GM12864 (cell line): Measurements from ENCODE around the gene SHLD1.

Experiments
- DNase-seq: peaks from one replicate; pipeline ENCODE4 v3.0.0-alpha.2; 2011; ENCODE audit warnings: low read depth
- H3K4me3 ChIP-seq: 2 replicates; pipeline ENCODE4 v1.5.1; 2011; ENCODE audit warnings: mild to moderate bottlenecking, low read depth, low read length, control low read depth
- CTCF ChIP-seq: IDR thresholded peaks from 2 replicates; pipeline ENCODE4 v1.5.1; 2011; ENCODE audit warnings: low read depth, mild to moderate bottlenecking, moderate library complexity, low read length, control low read depth, inconsistent platforms; ENCODE audit errors: missing control alignments

SHLD1 gene

DNA sequence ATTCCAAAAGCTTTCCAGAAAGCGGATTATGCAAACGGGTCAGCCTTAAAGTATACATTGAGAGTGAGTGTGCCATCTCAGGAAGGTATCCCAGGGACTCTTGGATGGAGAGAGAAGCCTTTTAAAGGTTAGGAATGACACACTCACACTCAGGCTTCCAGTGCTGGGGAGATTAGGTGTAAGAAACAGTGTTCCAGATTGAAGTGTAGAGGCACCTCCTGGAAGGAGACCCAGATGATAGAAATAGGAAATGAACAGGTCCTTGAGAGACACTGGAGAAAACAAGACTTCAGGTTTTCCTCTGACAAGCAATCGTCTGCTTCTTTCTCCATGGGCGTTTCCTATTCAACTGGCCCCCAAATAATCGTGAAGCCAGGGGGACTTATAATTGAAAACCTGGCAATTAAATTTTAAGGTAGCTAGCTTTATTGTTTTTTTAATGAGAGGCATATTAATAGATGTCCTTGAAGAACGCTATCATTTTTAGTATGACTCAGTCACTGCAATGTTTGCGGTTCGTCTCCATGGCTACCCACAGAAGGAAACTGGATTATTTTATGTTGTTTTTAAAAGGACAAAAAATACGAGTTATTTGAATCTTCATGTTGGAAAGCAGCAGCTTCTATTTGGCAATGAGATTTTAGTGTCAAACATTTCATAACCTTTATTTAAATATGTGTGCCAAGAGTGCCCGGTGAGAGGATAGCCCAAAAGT lies 114.8 kb downstream of the SHLD1 start:
- no peak for TF ChIP-seq CTCF
- DNase-seq = no peak

DNA sequence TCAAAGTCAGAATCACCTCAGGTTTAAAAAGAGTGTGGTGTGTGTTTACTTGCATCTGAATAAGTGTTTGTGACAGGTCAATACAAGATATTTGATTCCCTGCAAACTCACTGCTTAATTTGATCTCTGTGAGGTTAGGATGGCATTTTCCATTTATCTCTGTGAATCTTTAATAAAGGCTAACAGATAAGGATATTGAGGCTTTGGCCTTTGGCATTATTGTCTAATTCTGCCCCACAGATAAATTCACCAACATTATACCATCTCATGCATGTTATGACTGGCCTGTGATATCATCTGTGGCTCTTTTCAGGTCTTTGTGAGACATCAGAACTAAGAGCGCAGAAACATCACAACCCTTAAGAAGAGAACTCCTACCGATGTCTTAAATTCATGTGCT lies 115.4 kb downstream of the SHLD1 start:
- TF ChIP-seq CTCF = no peak
- no peak for DNase-seq
- H3K4me3 ChIP-seq = no peak overlapping the region

More for the DNA sequence above, 114.8 kb downstream of the SHLD1 start:
- no peak overlapping the region for H3K4me3 ChIP-seq

- DNase-seq = no peak
- H3K4me3 ChIP-seq = no peak overlapping the region
- no peak for TF ChIP-seq CTCF
Observed at GRCh38 chr20:5870568-5870981, 120.4 kb downstream of the SHLD1 start.

- no peak for TF ChIP-seq CTCF
- H3K4me3 ChIP-seq = no peak overlapping the region
- DNase-seq = no peak
Observed at GRCh38 chr20:5871459-5872410, 121.5 kb downstream of the SHLD1 start.

DNA sequence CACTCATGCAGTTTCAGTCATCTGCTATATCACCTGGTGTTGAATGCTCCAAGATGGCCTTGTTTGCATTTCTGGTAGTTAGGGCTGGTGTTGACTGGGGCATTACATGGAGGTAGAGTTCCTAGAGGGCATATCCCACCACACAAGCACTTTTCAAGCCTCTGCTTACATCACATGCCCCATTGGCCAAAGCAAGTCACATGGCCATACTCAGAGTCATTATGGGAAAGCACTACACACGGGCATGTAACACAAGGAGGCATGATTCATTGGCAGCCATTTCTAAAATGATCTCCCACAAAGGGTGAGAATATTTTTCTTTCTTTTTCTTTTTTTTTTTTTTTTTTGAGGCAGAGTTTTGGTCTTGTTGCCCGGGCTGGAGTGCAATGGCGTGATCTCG lies 126.9 kb downstream of the SHLD1 start:
- TF ChIP-seq CTCF = no peak
- no peak overlapping the region for H3K4me3 ChIP-seq
- DNase-seq = no peak

GRCh38 chr20:5880326-5880725 lies 130.1 kb downstream of the SHLD1 start:
- DNase-seq = no peak
- no peak for TF ChIP-seq CTCF
- no peak overlapping the region for H3K4me3 ChIP-seq

- no peak overlapping the region for H3K4me3 ChIP-seq
Observed at GRCh38 chr20:5881703-5882102, 131.5 kb downstream of the SHLD1 start.

More at GRCh38 chr20:5881703-5882102, 131.5 kb downstream of the SHLD1 start:
- TF ChIP-seq CTCF = no peak
- DNase-seq = no peak
